ENCODE measurements around the gene DCP1B.

DCP1B gene

GRCh38 chr12:2034633-2035430 lies 30.6 kb upstream of the DCP1B start:
- peak; percentile 78 for TF ChIP-seq CTCF (IDR thresholded peaks at IDR 0.05; ENCODE audit: control insufficient read depth, insufficient read depth, low read depth, low read length, missing control alignments)
- peak overlapping the region; percentile 32 for H3K4me3 ChIP-seq (ENCODE audit: control insufficient read depth, low read depth, low read length)
- DNase-seq (ENCODE audit: low read depth) = no peak

GRCh38 chr12:2032506-2032905 lies 28.2 kb upstream of the DCP1B start:
- TF ChIP-seq CTCF (IDR thresholded peaks at IDR 0.05; ENCODE audit: control insufficient read depth, insufficient read depth, low read depth, low read length, missing control alignments) = no peak
- no peak for DNase-seq (ENCODE audit: low read depth)
- no peak overlapping the region for H3K4me3 ChIP-seq (ENCODE audit: control insufficient read depth, low read depth, low read length)

GRCh38 chr12:2029851-2030250 lies 25.6 kb upstream of the DCP1B start:
- no peak for DNase-seq (ENCODE audit: low read depth)
- TF ChIP-seq CTCF (IDR thresholded peaks at IDR 0.05; ENCODE audit: control insufficient read depth, insufficient read depth, low read depth, low read length, missing control alignments) = no peak
- no peak overlapping the region for H3K4me3 ChIP-seq (ENCODE audit: control insufficient read depth, low read depth, low read length)

GRCh38 chr12:2027351-2027750 lies 23.1 kb upstream of the DCP1B start:
- DNase-seq (ENCODE audit: low read depth) = no peak
- H3K4me3 ChIP-seq (ENCODE audit: control insufficient read depth, low read depth, low read length) = no peak overlapping the region
- TF ChIP-seq CTCF (IDR thresholded peaks at IDR 0.05; ENCODE audit: control insufficient read depth, insufficient read depth, low read depth, low read length, missing control alignments) = no peak

GRCh38 chr12:2023365-2023764 lies 19.1 kb upstream of the DCP1B start:
- no peak overlapping the region for H3K4me3 ChIP-seq (ENCODE audit: control insufficient read depth, low read depth, low read length)
- no peak for TF ChIP-seq CTCF (IDR thresholded peaks at IDR 0.05; ENCODE audit: control insufficient read depth, insufficient read depth, low read depth, low read length, missing control alignments)
- DNase-seq (ENCODE audit: low read depth) = no peak

- DNase-seq (ENCODE audit: low read depth) = no peak
- no peak overlapping the region for H3K4me3 ChIP-seq (ENCODE audit: control insufficient read depth, low read depth, low read length)
- no peak for TF ChIP-seq CTCF (IDR thresholded peaks at IDR 0.05; ENCODE audit: control insufficient read depth, insufficient read depth, low read depth, low read length, missing control alignments)
Measured at GRCh38 chr12:2020511-2020910, 16.3 kb upstream of the DCP1B start.
